K562 (cell line): ENCODE data around the gene TEAD4. TPM values are rescaled to one million over a fixed set of nuclear protein-coding genes. Genes with fewer than 3 reads are reported as not detected.

Experiments
- ATAC-seq: fragments of 200-7000 bp; cut with Tn5 transposase; 3 replicates; pipeline ENCODE4 v1.9.1; 2020; ENCODE audit warnings: moderate library complexity
- BruUV-seq: library from RNA; stranded (reverse); fragments of 400-500 nt; replicated peaks from 2 replicates; lab custom pipeline; 2021; lab: Mats Ljungman, UMichigan
- CTCF ChIA-PET: fragments of 300-600 bp; formaldehyde crosslinking; extraction: SDS; loops from one replicate; lab custom pipeline; 2021; ENCODE audit warnings: low intra/inter-chr PET ratio; lab: Yijun Ruan, JAX
- POLR2A ChIA-PET: fragments of 300-600, 350-650 bp; sonication (Branson Sonifier 250); formaldehyde crosslinking; extraction: SDS; loops from one replicate; lab custom pipeline; 2021; ENCODE audit warnings: antibody characterized with exemption, inconsistent platforms; lab: Yijun Ruan, JAX
- DNase-seq, 4 experiments: peaks; one replicate each; pipeline versions ENCODE4 v3.0.0 to v3.0.0-alpha.2; 2011 to 2018; ENCODE audit warnings: low spot score in 3 of 4, mixed read lengths in 3 of 4; ENCODE audit errors: extremely low read depth in 1 of 4
- FAIRE-seq: peaks from 2 replicates; lab custom pipeline; 2011; peaks lifted over from hg19 to GRCh38; lab: Jason Lieb, UNC
- H2AFZ ChIP-seq: 2 replicates; pipeline ENCODE4 v1.6.0; 2011; ENCODE audit warnings: low read depth, low read length, control low read depth, inconsistent platforms
- H3K27ac ChIP-seq: fragments of 200-600 bp; 3 replicates; pipeline ENCODE4 v1.8.0; 2011; ENCODE audit warnings: low read depth, mild to moderate bottlenecking, control low read depth, inconsistent platforms, low read length, moderate library complexity, mixed read lengths; ENCODE audit errors: extremely low read depth
- H3K27me3 ChIP-seq, 2 experiments: fragments of 300-600 bp in 1 of 2; 2 replicates in 1 of 2; 3 replicates in 1 of 2; pipeline versions ENCODE4 v1.6.0 to v1.8.0; 2011; ENCODE audit warnings: inconsistent platforms in 2 of 2, low read length in 2 of 2, mild to moderate bottlenecking in 1 of 2, mixed read lengths in 1 of 2, moderate library complexity in 1 of 2; ENCODE audit not compliant: control insufficient read depth in 2 of 2, insufficient read depth in 2 of 2
- H3K36me3 ChIP-seq: fragments of 300-600 bp; 3 replicates; pipeline ENCODE4 v1.8.0; 2011; ENCODE audit warnings: mild to moderate bottlenecking, low read length, inconsistent platforms; ENCODE audit not compliant: control insufficient read depth, insufficient read depth
- H3K4me1 ChIP-seq, 2 experiments: fragments of 200-600 bp in 1 of 2; replicated peaks in 1 of 2; 2 replicates in 1 of 2; 3 replicates in 1 of 2; pipeline versions ENCODE4 v1.5.1 to v1.8.0; 2011; ENCODE audit warnings: inconsistent platforms in 2 of 2, low read length in 2 of 2, mild to moderate bottlenecking in 1 of 2, mixed read lengths in 1 of 2, moderate library complexity in 1 of 2; ENCODE audit not compliant: control insufficient read depth in 2 of 2, insufficient read depth in 2 of 2
- H3K4me2 ChIP-seq: 2 replicates; pipeline ENCODE4 v1.6.1; 2011; ENCODE audit warnings: low read length, control low read depth, inconsistent platforms, mixed read lengths; ENCODE audit not compliant: insufficient read depth
- H3K4me3 ChIP-seq: fragments of 200-600 bp; sonication (generic), shearing (Covaris generic); 2 replicates; pipeline ENCODE4 v1.5.1; 2016; ENCODE audit warnings: control low read depth, inconsistent platforms
- H3K79me2 ChIP-seq: fragments of 200-600 bp; 3 replicates; pipeline ENCODE4 v1.8.0; 2011; ENCODE audit warnings: low read length, inconsistent platforms; ENCODE audit not compliant: control insufficient read depth, insufficient read depth
- H3K9ac ChIP-seq, 2 experiments: 2 replicates each; pipeline versions ENCODE4 v1.6.0 to v1.6.1; 2011; ENCODE audit warnings: low read depth in 2 of 2, low read length in 2 of 2, control low read depth in 1 of 2, inconsistent platforms in 1 of 2, mild to moderate bottlenecking in 1 of 2, mixed read lengths in 1 of 2; ENCODE audit not compliant: insufficient read depth in 1 of 2
- H3K9me1 ChIP-seq: one replicate; pipeline ENCODE4 v1.6.0; 2011; ENCODE audit warnings: inconsistent platforms, mild to moderate bottlenecking, low read length, moderate library complexity; ENCODE audit not compliant: control insufficient read depth, insufficient read depth
- H3K9me3 ChIP-seq: replicated peaks from 2 replicates; pipeline ENCODE4 v1.5.1; 2011; ENCODE audit warnings: low read depth, low read length, inconsistent platforms; ENCODE audit not compliant: control insufficient read depth, insufficient read depth
- H4K20me1 ChIP-seq: replicated peaks from 2 replicates; pipeline ENCODE4 v1.6.1; 2011; ENCODE audit warnings: low read length, inconsistent platforms, mixed read lengths; ENCODE audit not compliant: control insufficient read depth, insufficient read depth
- ASH1L ChIP-seq: fragments of 450-650 bp; IDR thresholded peaks from 2 replicates; pipeline ENCODE4 v1.6.1; 2018; ENCODE audit warnings: borderline replicate concordance, mild to moderate bottlenecking, low read depth; ENCODE audit not compliant: partially characterized antibody
- FUS ChIP-seq: fragments of 200-400 bp; formaldehyde crosslinking; optimal IDR thresholded peaks from 2 replicates; pipeline ENCODE3; 2017; ENCODE audit warnings: low read depth, low read length
- HNRNPUL1 ChIP-seq: fragments of 200-400 bp; formaldehyde crosslinking; IDR thresholded peaks from 2 replicates; pipeline ENCODE4 v1.6.1; 2017; ENCODE audit warnings: low read length
- MCM7 ChIP-seq, 2 experiments: fragments of 450-650 bp; IDR thresholded peaks; 2 replicates each; pipeline ENCODE4 v1.6.1; 2016 to 2018
- PCBP2 ChIP-seq: fragments of 200-400 bp; formaldehyde crosslinking; IDR thresholded peaks from 2 replicates; pipeline ENCODE4 v1.6.1; 2018; ENCODE audit warnings: low read length, low read depth, mild to moderate bottlenecking, moderate library complexity; ENCODE audit not compliant: poor library complexity, severe bottlenecking
- PML ChIP-seq: IDR thresholded peaks from 2 replicates; pipeline ENCODE4 v1.6.1; 2012; ENCODE audit warnings: low read length, inconsistent platforms
- PTTG1 ChIP-seq: fragments of 450-650 bp; IDR thresholded peaks from 2 replicates; pipeline ENCODE4 v1.6.1; 2016; ENCODE audit warnings: low read depth, mild to moderate bottlenecking, missing genetic modification characterization, missing compliant biosample characterization
- SMARCC2 ChIP-seq: fragments of 450-650 bp; IDR thresholded peaks from 2 replicates; pipeline ENCODE4 v1.6.1; 2017; ENCODE audit warnings: antibody characterized with exemption, moderate library complexity, mild to moderate bottlenecking, low read depth
- ZNF143 ChIP-seq: sonication (generic); formaldehyde crosslinking; IDR thresholded peaks from 2 replicates; pipeline ENCODE4 v1.9.0; 2022; ENCODE audit warnings: mild to moderate bottlenecking, missing genetic modification reagents
- ZNF778 ChIP-seq: fragments of 450-650 bp; formaldehyde crosslinking; IDR thresholded peaks from 2 replicates; pipeline ENCODE4 v1.4.0; 2020; ENCODE audit warnings: mild to moderate bottlenecking, moderate library complexity
- ZNF785 ChIP-seq: fragments of 250-450 bp; sonication (Bioruptor Pico); IDR thresholded peaks from 2 replicates; pipeline ENCODE4 v1.4.0; 2020; ENCODE audit warnings: mild to moderate bottlenecking
- WGBS: fragments of 100-300 bp; shearing (Covaris generic); methylation state at CpG from one replicate; pipeline ENCODE4 v1.1.6; 2016; ENCODE audit warnings: low coverage, mixed read lengths; ENCODE audit not compliant: insufficient coverage; ENCODE audit errors: missing lambda C conversion rate; 5-methylcytosine and 5-hydroxymethylcytosine counted together
- in situ Hi-C: fragments of 300-500 bp; cut with MboI; formaldehyde crosslinking; loops from 4 replicates; pipeline ENCODE4 v1.15.0; 2018; ENCODE audit warnings: inconsistent platforms, mixed read lengths
- intact Hi-C: fragments of 100-400 bp; cut with micrococcal nuclease; formaldehyde crosslinking; loops from 2 replicates; pipeline ENCODE4 v1.14.2; 2022
- polyA plus RNA-seq, 8 experiments: library from polyadenylated mRNA; depleted of rRNA in 4 of 8; stranded (reverse) in 5 of 8; unstranded in 3 of 8; fragments of >200 nt; fragmentation: Nextera tagmentation in 2 of 8; fragmentation: Illumina TruSeq in 1 of 8; extraction: Ambion mirVana in 2 of 8; extraction: Trizol in 1 of 8; gene quantifications; 2 replicates each; pipeline versions ENCODE4 v1.2.1 to v1.2.3, GENCODE V29; 2011 to 2014; ENCODE audit warnings: inconsistent platforms in 1 of 8, missing spikeins in 1 of 8
- total RNA-seq, 7 experiments: library from RNA; depleted of rRNA in 6 of 7; stranded (reverse); fragments of >200 nt in 6 of 7; fragmentation: Illumina TruSeq in 2 of 7; extraction: Trizol in 2 of 7; gene quantifications; 2 replicates each; pipeline versions ENCODE4 v1.2.1 to v1.2.3, GENCODE V29; 2011 to 2021; ENCODE audit warnings: low replicate concordance in 1 of 7
- TF ChIP-seq, protein P1 (sequence below): fragments of 250-450 bp; sonication (Bioruptor Pico); IDR thresholded peaks from 2 replicates; pipeline ENCODE4 v1.5.0; 2021; ENCODE audit warnings: mild to moderate bottlenecking, borderline replicate concordance

Gene TEAD4
- total and polyA plus RNA-seq, 9 of the 15 experiments (the other 6 are each of a cell fraction or from before 2014, with no cell fraction given) = 0.82 to 40.0 (median 17.0) TPM

DNA sequence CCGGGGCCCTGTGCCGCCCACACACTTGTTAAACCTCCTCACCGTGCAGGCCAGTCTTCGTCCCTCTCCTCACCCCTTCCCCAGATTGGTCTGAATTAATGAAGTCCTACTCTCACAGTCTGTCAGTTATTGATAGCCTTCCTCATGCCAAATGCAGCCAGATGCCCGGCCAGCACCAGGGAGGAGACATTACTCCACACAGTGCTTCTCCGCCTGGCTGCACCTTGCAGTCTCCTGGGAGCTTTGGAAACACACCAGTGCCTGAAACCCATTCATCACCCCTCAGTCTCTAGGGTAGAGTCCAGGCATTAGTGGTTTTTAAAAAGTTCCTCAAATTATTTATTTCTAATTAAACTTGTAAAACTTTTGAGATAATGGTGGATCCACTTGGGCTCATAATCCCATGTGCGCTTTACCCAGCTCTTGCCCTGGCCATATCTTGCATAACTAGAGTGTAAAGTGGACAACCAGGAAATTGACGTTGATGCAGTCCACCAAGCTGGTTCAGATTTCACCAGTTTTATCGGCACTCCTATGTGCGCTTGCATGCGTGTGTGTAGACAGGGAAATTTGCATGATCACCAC, 79.8 kb downstream of the TEAD4 start:
- Histone ChIP-seq H3K4me2 (no peak overlapping the region), H3K36me3 (peaks cover 41% of the 10 kb centered on the region; the same call in 1 of the 3 replicates), H3K27ac (no peak overlapping the region), H3K79me2 (no peaks in the 10 kb centered on the region), H3K27me3 (no peaks in the 10 kb centered on the region), H4K20me1 (no peaks in the 10 kb centered on the region), H3K4me1 (peaks cover 0 to 8% of the 10 kb centered on the region in 2 experiments; a peak in 1 of 5 replicates), H3K4me3 (no peak overlapping the region), H3K9me3 (no peaks in the 10 kb centered on the region), H3K9ac (no peak overlapping the region), H3K9me1 (no peaks in the 10 kb centered on the region), H2AFZ (no peak overlapping the region)
- CTCF ChIA-PET = no interaction called here
- POLR2A ChIA-PET = no interaction called here
- no TSS peak for BruUV-seq
- 96% methylated on average over 5 of the region's 11 CpGs for WGBS
- TF ChIP-seq PML = no peak
- ATAC-seq = no peak
- in situ Hi-C loops (loop anchor here (5.0 to 10.0 kb wide), 2 partner anchors 164 to 197 kb away; partner anchors contain the start of genes FOXM1 and RHNO1), intact Hi-C loops (no loop called here)
- FAIRE-seq = no peak
- DNase-seq = no peak

DNA sequence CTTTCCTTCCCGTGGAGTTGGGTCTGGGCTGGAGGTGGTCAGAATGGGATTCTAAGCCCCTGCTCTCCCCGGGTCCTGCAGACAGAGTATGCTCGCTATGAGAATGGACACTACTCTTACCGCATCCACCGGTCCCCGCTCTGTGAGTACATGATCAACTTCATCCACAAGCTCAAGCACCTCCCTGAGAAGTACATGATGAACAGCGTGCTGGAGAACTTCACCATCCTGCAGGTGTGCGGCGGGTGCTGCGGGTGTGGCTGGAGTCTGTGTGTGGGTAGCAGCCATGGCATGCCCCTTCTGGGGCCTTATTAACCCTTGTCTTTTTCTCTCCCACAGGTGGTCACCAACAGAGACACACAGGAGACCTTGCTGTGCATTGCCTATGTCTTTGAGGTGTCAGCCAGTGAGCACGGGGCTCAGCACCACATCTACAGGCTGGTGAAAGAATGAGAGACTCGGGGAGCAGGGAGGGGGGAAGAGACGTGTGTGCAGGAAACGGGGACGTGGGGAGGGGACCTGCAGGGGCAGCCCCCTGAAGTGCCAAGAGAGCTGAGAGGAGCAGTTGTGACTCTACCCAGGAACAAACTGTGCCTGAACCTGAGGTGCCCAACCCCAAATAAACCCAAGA, 80.9 kb downstream of the TEAD4 start:
- BruUV-seq = no TSS peak
- FAIRE-seq (no peak), DNase-seq (no peak), ATAC-seq (no peak)
- H2AFZ ChIP-seq = no peak overlapping the region
- in situ Hi-C loops (no loop called here), intact Hi-C loops (no loop called here)
- H3K4me2 ChIP-seq = no peak overlapping the region
- H3K9me1 ChIP-seq = no peaks in the 10 kb centered on the region
- H3K36me3 ChIP-seq = peaks cover 41% of the 10 kb centered on the region; the same call in 1 of the 3 replicates
- no peaks in the 10 kb centered on the region for H3K9me3 ChIP-seq
- no peaks in the 10 kb centered on the region for H3K79me2 ChIP-seq
- H3K27ac ChIP-seq = no peak overlapping the region
- no peaks in the 10 kb centered on the region for H3K27me3 ChIP-seq
- no peak overlapping the region for H3K4me3 ChIP-seq
- 72% methylated on average over 3 of the region's 15 CpGs for WGBS
- H3K9ac ChIP-seq = no peak overlapping the region
- ChIA-PET POLR2A (no interaction called here), CTCF (no interaction called here)
- no peaks in the 10 kb centered on the region for H4K20me1 ChIP-seq
- peaks cover 0 to 8% of the 10 kb centered on the region in 2 experiments; a peak in 1 of 5 replicates for H3K4me1 ChIP-seq
- no peak for TF ChIP-seq SMARCC2
- TF ChIP-seq MCM7 (IDR thresholded peaks at IDR 0.05) = no peak
- no peak for TF ChIP-seq HNRNPUL1
- no peak for TF ChIP-seq ZNF143 (CRISPR knock-in tag)
- no peak for TF ChIP-seq PCBP2
- no peak for TF ChIP-seq PTTG1 (tag)
- no peak for TF ChIP-seq FUS
- TF ChIP-seq ASH1L = no peak
- TF ChIP-seq ZNF785 (CRISPR knock-in tag) = no peak
- TF ChIP-seq ZNF778 (CRISPR knock-in tag) = no peak
- TF ChIP-seq, protein P1, sequence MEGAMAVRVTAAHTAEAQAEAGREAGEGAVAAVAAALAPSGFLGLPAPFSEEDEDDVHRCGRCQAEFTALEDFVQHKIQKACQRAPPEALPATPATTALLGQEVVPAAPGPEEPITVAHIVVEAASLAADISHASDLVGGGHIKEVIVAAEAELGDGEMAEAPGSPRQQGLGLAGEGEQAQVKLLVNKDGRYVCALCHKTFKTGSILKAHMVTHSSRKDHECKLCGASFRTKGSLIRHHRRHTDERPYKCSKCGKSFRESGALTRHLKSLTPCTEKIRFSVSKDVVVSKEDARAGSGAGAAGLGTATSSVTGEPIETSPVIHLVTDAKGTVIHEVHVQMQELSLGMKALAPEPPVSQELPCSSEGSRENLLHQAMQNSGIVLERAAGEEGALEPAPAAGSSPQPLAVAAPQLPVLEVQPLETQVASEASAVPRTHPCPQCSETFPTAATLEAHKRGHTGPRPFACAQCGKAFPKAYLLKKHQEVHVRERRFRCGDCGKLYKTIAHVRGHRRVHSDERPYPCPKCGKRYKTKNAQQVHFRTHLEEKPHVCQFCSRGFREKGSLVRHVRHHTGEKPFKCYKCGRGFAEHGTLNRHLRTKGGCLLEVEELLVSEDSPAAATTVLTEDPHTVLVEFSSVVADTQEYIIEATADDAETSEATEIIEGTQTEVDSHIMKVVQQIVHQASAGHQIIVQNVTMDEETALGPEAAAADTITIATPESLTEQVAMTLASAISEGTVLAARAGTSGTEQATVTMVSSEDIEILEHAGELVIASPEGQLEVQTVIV = no peak
